Astrocyte (in vitro differentiated cells and primary cell): ENCODE measurements around the gene RHBG. TPM values are rescaled to one million over a fixed set of nuclear protein-coding genes. Genes with fewer than 3 reads are reported as not detected.

Source experiments
- DNase-seq: peaks from one replicate; pipeline ENCODE4 v3.0.0-alpha.2; 2010; ENCODE audit warnings: low read depth
- FAIRE-seq: peaks from 2 replicates; lab custom pipeline; 2011; peaks lifted over from hg19 to GRCh38; lab: Jason Lieb, UNC
- H2AFZ ChIP-seq: 2 replicates; pipeline ENCODE4 v1.6.0; 2012; ENCODE audit warnings: low read depth, low read length, inconsistent platforms
- H3K27ac ChIP-seq: 2 replicates; pipeline ENCODE4 v1.5.1; 2011; ENCODE audit warnings: low read depth, low read length, inconsistent platforms
- H3K27me3 ChIP-seq: 2 replicates; pipeline ENCODE4 v1.6.0; 2011; ENCODE audit warnings: low read length, inconsistent platforms; ENCODE audit not compliant: insufficient read depth
- H3K36me3 ChIP-seq: 2 replicates; pipeline ENCODE4 v1.5.1; 2011; ENCODE audit warnings: low read length, inconsistent platforms; ENCODE audit not compliant: insufficient read depth
- H3K4me1 ChIP-seq: 2 replicates; pipeline ENCODE4 v1.5.1; 2011; ENCODE audit warnings: low read length, inconsistent platforms; ENCODE audit not compliant: insufficient read depth
- H3K4me2 ChIP-seq: 2 replicates; pipeline ENCODE4 v1.6.0; 2012; ENCODE audit warnings: low read length, inconsistent platforms
- H3K4me3 ChIP-seq: 2 replicates; pipeline ENCODE4 v1.5.1; 2011; ENCODE audit warnings: low read depth, mild to moderate bottlenecking, low read length, inconsistent platforms; ENCODE audit not compliant: insufficient read depth
- H3K79me2 ChIP-seq: 2 replicates; pipeline ENCODE4 v1.6.0; 2012; ENCODE audit warnings: mild to moderate bottlenecking, low read length, inconsistent platforms; ENCODE audit not compliant: insufficient read depth
- H3K9ac ChIP-seq: 2 replicates; pipeline ENCODE4 v1.6.0; 2012; ENCODE audit warnings: mild to moderate bottlenecking, low read length, inconsistent platforms
- H3K9me3 ChIP-seq: 2 replicates; pipeline ENCODE4 v1.5.1; 2012; ENCODE audit warnings: low read depth, mild to moderate bottlenecking, low read length, inconsistent platforms; ENCODE audit not compliant: insufficient read depth
- H4K20me1 ChIP-seq: 2 replicates; pipeline ENCODE4 v1.6.0; 2012; ENCODE audit warnings: low read length, inconsistent platforms; ENCODE audit not compliant: insufficient read depth
- H3K27ac Mint-ChIP-seq: one replicate; pipeline ENCODE4 v1.8.0; 2021; ENCODE audit warnings: mild to moderate bottlenecking, mixed read lengths; ENCODE audit not compliant: unreplicated experiment
- H3K27me3 Mint-ChIP-seq: one replicate; pipeline ENCODE4 v1.8.0; 2021; ENCODE audit warnings: low read depth, mixed read lengths; ENCODE audit not compliant: unreplicated experiment
- H3K36me3 Mint-ChIP-seq: one replicate; pipeline ENCODE4 v1.8.0; 2021; ENCODE audit warnings: low read depth, mixed read lengths; ENCODE audit not compliant: unreplicated experiment
- H3K4me1 Mint-ChIP-seq: one replicate; pipeline ENCODE4 v1.8.0; 2021; ENCODE audit warnings: low read depth, mixed read lengths; ENCODE audit not compliant: unreplicated experiment
- H3K4me3 Mint-ChIP-seq: one replicate; pipeline ENCODE4 v1.8.0; 2021; ENCODE audit warnings: mild to moderate bottlenecking, moderate library complexity, mixed read lengths; ENCODE audit not compliant: unreplicated experiment
- H3K9me3 Mint-ChIP-seq: one replicate; pipeline ENCODE4 v1.8.0; 2021; ENCODE audit warnings: mild to moderate bottlenecking, mixed read lengths; ENCODE audit not compliant: unreplicated experiment
- EZH2 ChIP-seq: IDR thresholded peaks from 2 replicates; pipeline ENCODE4 v1.6.1; 2012; ENCODE audit warnings: mild to moderate bottlenecking, low read length, inconsistent platforms; ENCODE audit not compliant: insufficient read depth
- total RNA-seq: library from RNA; stranded (reverse); gene quantifications from 2 replicates; pipeline ENCODE4 v1.2.1, GENCODE V29; 2021
- TF ChIP-seq, protein P1 (sequence below): IDR thresholded peaks from 2 replicates; pipeline ENCODE4 v1.5.1; 2011; ENCODE audit warnings: low read depth, mild to moderate bottlenecking, inconsistent platforms, low read length, moderate library complexity; ENCODE audit not compliant: insufficient read depth

The RHBG gene
- total RNA-seq, 1 donor from 2014 or later, result not detected

DNA sequence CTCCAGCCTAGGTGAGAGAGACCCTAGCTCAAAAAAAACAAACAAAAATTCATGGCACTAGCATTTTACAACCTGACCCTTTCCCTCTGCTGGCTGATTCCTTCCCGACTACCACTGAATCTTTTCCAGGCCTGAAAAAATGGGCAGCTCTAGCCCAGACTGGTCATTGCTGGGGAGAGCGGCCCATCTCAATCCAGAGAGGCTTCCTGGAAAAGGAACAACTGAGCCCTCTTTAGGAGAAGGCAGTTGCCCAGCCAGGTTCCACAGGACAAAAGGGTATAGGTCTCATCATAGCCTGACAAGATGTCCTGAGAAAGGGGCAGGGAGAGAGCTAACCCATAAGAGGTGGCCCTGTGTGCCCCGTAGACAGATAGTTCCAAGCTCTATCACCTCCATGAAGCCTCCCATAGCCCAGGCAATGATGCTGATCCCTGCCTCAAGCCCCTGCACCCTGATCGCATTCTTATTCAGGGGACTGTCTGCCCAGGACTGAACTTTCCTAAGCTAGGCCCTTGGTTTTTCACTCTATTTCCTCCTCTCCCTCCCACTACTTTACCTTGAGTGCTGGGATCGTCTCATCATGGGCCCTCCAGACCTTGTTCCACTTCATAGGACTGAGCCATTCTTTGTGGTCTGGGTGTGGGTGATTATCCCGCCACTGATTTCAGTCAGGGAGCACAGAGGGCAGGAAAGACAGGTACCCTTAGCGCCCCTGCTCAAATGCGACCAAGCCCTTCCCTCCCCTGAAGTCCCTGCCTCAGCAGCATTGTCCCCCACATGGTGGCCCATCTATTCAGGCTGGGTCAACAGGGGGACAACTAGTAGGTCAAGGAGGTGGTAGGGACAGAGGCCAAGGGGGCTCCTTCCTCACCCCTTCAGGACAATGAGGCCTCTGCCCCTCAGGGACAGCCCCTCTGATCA is 18.2 kb downstream of the RHBG start:
- Histone ChIP-seq H3K9ac (no peak overlapping the region), H3K36me3 (no peaks in the 10 kb centered on the region), H4K20me1 (no peaks in the 10 kb centered on the region), H3K27me3 (peaks cover 26% of the 10 kb centered on the region), H3K79me2 (no peaks in the 10 kb centered on the region), H3K27ac (no peak overlapping the region), H3K9me3 (no peaks in the 10 kb centered on the region), H3K4me3 (no peak overlapping the region), H2AFZ (no peak overlapping the region), H3K4me1 (peaks cover 3% of the 10 kb centered on the region), H3K4me2 (no peak overlapping the region)
- Mint-ChIP-seq H3K27me3 (peaks cover 57% of the 10 kb centered on the region), H3K4me1 (no peaks in the 10 kb centered on the region), H3K27ac (no peak overlapping the region), H3K36me3 (no peaks in the 10 kb centered on the region), H3K4me3 (no peak overlapping the region), H3K9me3 (no peaks in the 10 kb centered on the region)
- TF ChIP-seq, protein P1, sequence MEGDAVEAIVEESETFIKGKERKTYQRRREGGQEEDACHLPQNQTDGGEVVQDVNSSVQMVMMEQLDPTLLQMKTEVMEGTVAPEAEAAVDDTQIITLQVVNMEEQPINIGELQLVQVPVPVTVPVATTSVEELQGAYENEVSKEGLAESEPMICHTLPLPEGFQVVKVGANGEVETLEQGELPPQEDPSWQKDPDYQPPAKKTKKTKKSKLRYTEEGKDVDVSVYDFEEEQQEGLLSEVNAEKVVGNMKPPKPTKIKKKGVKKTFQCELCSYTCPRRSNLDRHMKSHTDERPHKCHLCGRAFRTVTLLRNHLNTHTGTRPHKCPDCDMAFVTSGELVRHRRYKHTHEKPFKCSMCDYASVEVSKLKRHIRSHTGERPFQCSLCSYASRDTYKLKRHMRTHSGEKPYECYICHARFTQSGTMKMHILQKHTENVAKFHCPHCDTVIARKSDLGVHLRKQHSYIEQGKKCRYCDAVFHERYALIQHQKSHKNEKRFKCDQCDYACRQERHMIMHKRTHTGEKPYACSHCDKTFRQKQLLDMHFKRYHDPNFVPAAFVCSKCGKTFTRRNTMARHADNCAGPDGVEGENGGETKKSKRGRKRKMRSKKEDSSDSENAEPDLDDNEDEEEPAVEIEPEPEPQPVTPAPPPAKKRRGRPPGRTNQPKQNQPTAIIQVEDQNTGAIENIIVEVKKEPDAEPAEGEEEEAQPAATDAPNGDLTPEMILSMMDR, result no peak
- no peak for TF ChIP-seq EZH2
- DNase-seq (no peak), FAIRE-seq (no peak)

DNA sequence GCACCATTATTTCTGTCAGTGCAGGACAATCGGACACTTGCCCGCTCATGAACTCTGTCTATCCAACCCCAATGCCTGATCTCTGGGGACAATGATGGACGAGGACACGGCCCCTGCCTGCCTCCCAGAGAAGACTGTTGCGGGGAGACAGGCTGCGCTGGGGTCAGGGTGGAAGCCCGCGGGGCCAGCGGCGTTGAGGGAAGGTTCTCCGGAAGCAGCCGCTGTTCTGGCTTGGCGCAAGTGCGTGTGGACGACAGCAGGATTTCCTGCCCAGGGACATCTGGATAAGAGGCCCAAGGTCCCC is 18.8 kb downstream of the RHBG start:
- Histone ChIP-seq H3K4me1 (peaks cover 3% of the 10 kb centered on the region), H3K4me2 (peak overlapping the region; percentile 64), H3K4me3 (no peak overlapping the region), H3K36me3 (no peaks in the 10 kb centered on the region), H3K9ac (no peak overlapping the region), H3K27me3 (peaks cover 26% of the 10 kb centered on the region), H3K27ac (no peak overlapping the region), H3K79me2 (no peaks in the 10 kb centered on the region), H2AFZ (peak overlapping the region; percentile 34), H3K9me3 (no peaks in the 10 kb centered on the region), H4K20me1 (no peaks in the 10 kb centered on the region)
- peaks cover 56% of the 10 kb centered on the region for H3K27me3 Mint-ChIP-seq
- H3K9me3 Mint-ChIP-seq, result no peaks in the 10 kb centered on the region
- FAIRE-seq (no peak), DNase-seq (no peak)
- no peaks in the 10 kb centered on the region for H3K36me3 Mint-ChIP-seq
- no peak overlapping the region for H3K27ac Mint-ChIP-seq
- H3K4me3 Mint-ChIP-seq, result no peak overlapping the region
- no peaks in the 10 kb centered on the region for H3K4me1 Mint-ChIP-seq
- TF ChIP-seq EZH2, result peak; percentile 70
- TF ChIP-seq, protein P1, result no peak
